NCI-H748 (cell line): Measurements from ENCODE around the gene DBN1.

Experiments used
- DNase-seq: peaks from one replicate; lab custom pipeline; 2025; ENCODE audit not compliant: unreplicated experiment; lab: John Stamatoyannopoulos, UW

DBN1 gene

GRCh38 chr5:177457852-177458681 is 15.4 kb downstream of the DBN1 start:
- no peak for DNase-seq

GRCh38 chr5:177456976-177457851 is 16.2 kb downstream of the DBN1 start:
- DNase-seq: peak; percentile 98

GRCh38 chr5:177456591-177456964 is 16.9 kb downstream of the DBN1 start:
- DNase-seq: no peak

- DNase-seq: peak; percentile 95
Observed at GRCh38 chr5:177455661-177456590, 17.5 kb downstream of the DBN1 start.

GRCh38 chr5:177455036-177455660 is 18.3 kb downstream of the DBN1 start:
- peak; percentile 90 for DNase-seq

GRCh38 chr5:177454397-177455035 is 18.9 kb downstream of the DBN1 start:
- peak; percentile 91 for DNase-seq

- peak; percentile 80 for DNase-seq
Observed at GRCh38 chr5:177453852-177454396, 19.5 kb downstream of the DBN1 start.

- DNase-seq: no peak
Observed at GRCh38 chr5:177452688-177453638, 20.5 kb downstream of the DBN1 start.

- no peak for DNase-seq
Observed at GRCh38 chr5:177450667-177451424, 22.6 kb downstream of the DBN1 start.

GRCh38 chr5:177449140-177450061 is 24.0 kb downstream of the DBN1 start:
- no peak for DNase-seq

GRCh38 chr5:177448244-177448950 is 25.0 kb downstream of the DBN1 start:
- no peak for DNase-seq

GRCh38 chr5:177447611-177448243 is 25.7 kb downstream of the DBN1 start:
- DNase-seq: peak; percentile 77

- peak; percentile 92 for DNase-seq
Observed at GRCh38 chr5:177447066-177447610, 26.3 kb downstream of the DBN1 start.

- peak; percentile 85 for DNase-seq
Observed at GRCh38 chr5:177446200-177447065, 27.0 kb downstream of the DBN1 start, which contains the start of gene PRR7. TSS of gene PRR7 (plus strand) at chr5:177446814. CDS start at chr5:177455068, 8,254 bp downstream.

GRCh38 chr5:177445917-177446199 is 27.6 kb downstream of the DBN1 start:
- no peak for DNase-seq
